K562 (cell line): ENCODE measurements around the gene AJM1. TPM values are rescaled to one million over a fixed set of nuclear protein-coding genes. Genes with fewer than 3 reads are reported as not detected.

Experiments used
- CREB1 ChIP-seq, 2 experiments: sonication (generic) in 1 of 2; formaldehyde crosslinking in 1 of 2; IDR thresholded peaks; 2 replicates each; pipeline versions ENCODE4 v1.6.1 to v1.8.0; 2012 to 2022; ENCODE audit warnings: inconsistent platforms in 1 of 2, mild to moderate bottlenecking in 1 of 2, missing genetic modification reagents in 1 of 2, moderate library complexity in 1 of 2
- EZH2 ChIP-seq: IDR thresholded peaks from 2 replicates; pipeline ENCODE4 v1.6.1; 2012; ENCODE audit warnings: low read depth, mild to moderate bottlenecking, inconsistent platforms, low read length, borderline replicate concordance
- GTF2A2 ChIP-seq: IDR thresholded peaks from 2 replicates; pipeline ENCODE4 v1.6.1; 2016; ENCODE audit warnings: mild to moderate bottlenecking, missing genetic modification characterization, missing compliant biosample characterization
- HDAC8 ChIP-seq: fragments of 450-650 bp; IDR thresholded peaks from 2 replicates; pipeline ENCODE4 v1.6.1; 2016; ENCODE audit warnings: mild to moderate bottlenecking, missing genetic modification characterization, moderate library complexity, missing compliant biosample characterization
- HNRNPUL1 ChIP-seq: fragments of 200-400 bp; formaldehyde crosslinking; IDR thresholded peaks from 2 replicates; pipeline ENCODE4 v1.6.1; 2017; ENCODE audit warnings: low read length
- KLF13 ChIP-seq: fragments of 450-650 bp; IDR thresholded peaks from 2 replicates; pipeline ENCODE4 v1.6.1; 2016; ENCODE audit warnings: missing genetic modification characterization, low read depth, mild to moderate bottlenecking, missing compliant biosample characterization, moderate library complexity, borderline replicate concordance
- NBN ChIP-seq: fragments of 450-650 bp; IDR thresholded peaks from 2 replicates; pipeline ENCODE4 v1.6.1; 2016; ENCODE audit warnings: low read depth, mild to moderate bottlenecking
- POLR2G ChIP-seq: fragments of 200-400 bp; formaldehyde crosslinking; IDR thresholded peaks from 2 replicates; pipeline ENCODE4 v1.6.1; 2017; ENCODE audit warnings: low read depth, mild to moderate bottlenecking, antibody characterized with exemption, low read length, moderate library complexity
- RBFOX2 ChIP-seq: fragments of 200-400 bp; formaldehyde crosslinking; IDR thresholded peaks from 2 replicates; pipeline ENCODE4 v1.6.1; 2017; ENCODE audit warnings: low read depth, mild to moderate bottlenecking, low read length, moderate library complexity
- RBM22 ChIP-seq: fragments of 200-400 bp; formaldehyde crosslinking; IDR thresholded peaks from 2 replicates; pipeline ENCODE4 v1.6.1; 2018; ENCODE audit warnings: low read length, low read depth; ENCODE audit not compliant: poor library complexity, severe bottlenecking
- SAFB ChIP-seq: fragments of 200-400 bp; formaldehyde crosslinking; IDR thresholded peaks from 2 replicates; pipeline ENCODE4 v1.6.1; 2017; ENCODE audit warnings: low read depth, low read length, borderline replicate concordance
- TOE1 ChIP-seq, 2 experiments: fragments of 450-650 bp in 1 of 2; sonication (generic) in 1 of 2; formaldehyde crosslinking in 1 of 2; IDR thresholded peaks; 2 replicates each; pipeline versions ENCODE4 v1.7.1 to v1.8.0; 2016 to 2022; ENCODE audit warnings: borderline replicate concordance in 2 of 2, mild to moderate bottlenecking in 2 of 2, antibody characterized with exemption in 1 of 2, inconsistent platforms in 1 of 2, low read depth in 1 of 2, missing genetic modification reagents in 1 of 2, moderate library complexity in 1 of 2
- TRIM28 ChIP-seq: fragments of 450-650 bp; IDR thresholded peaks from 2 replicates; pipeline ENCODE4 v1.6.1; 2017
- ZBTB7A ChIP-seq: IDR thresholded peaks from 2 replicates; pipeline ENCODE4 v1.6.1; 2011; ENCODE audit warnings: low read depth, mild to moderate bottlenecking, low read length, moderate library complexity, borderline replicate concordance; ENCODE audit not compliant: control insufficient read depth
- ZNF431 ChIP-seq: sonication (generic); formaldehyde crosslinking; IDR thresholded peaks from 2 replicates; pipeline ENCODE4 v1.8.0; 2022; ENCODE audit warnings: mild to moderate bottlenecking, missing genetic modification reagents
- polyA plus RNA-seq, 8 experiments: library from polyadenylated mRNA; depleted of rRNA in 4 of 8; stranded (reverse) in 5 of 8; unstranded in 3 of 8; fragments of >200 nt; fragmentation: Nextera tagmentation in 2 of 8; fragmentation: Illumina TruSeq in 1 of 8; extraction: Ambion mirVana in 2 of 8; extraction: Trizol in 1 of 8; gene quantifications; 2 replicates each; pipeline versions ENCODE4 v1.2.1 to v1.2.3, GENCODE V29; 2011 to 2014; ENCODE audit warnings: inconsistent platforms in 1 of 8, missing spikeins in 1 of 8
- total RNA-seq, 7 experiments: library from RNA; depleted of rRNA in 6 of 7; stranded (reverse); fragments of >200 nt in 6 of 7; fragmentation: Illumina TruSeq in 2 of 7; extraction: Trizol in 2 of 7; gene quantifications; 2 replicates each; pipeline versions ENCODE4 v1.2.1 to v1.2.3, GENCODE V29; 2011 to 2021; ENCODE audit warnings: low replicate concordance in 1 of 7
- TF ChIP-seq, protein P1 (sequence below): fragments of 250-450 bp; sonication (Bioruptor Pico); IDR thresholded peaks from 2 replicates; pipeline ENCODE4 v1.8.0; 2021; ENCODE audit warnings: mild to moderate bottlenecking, moderate library complexity
- TF ChIP-seq, protein P2 (sequence below): fragments of 250-450 bp; sonication (Bioruptor Pico); IDR thresholded peaks from 2 replicates; pipeline ENCODE4 v1.8.0; 2021; ENCODE audit warnings: borderline replicate concordance, mild to moderate bottlenecking, moderate library complexity; ENCODE audit not compliant: poor library complexity, severe bottlenecking
- TF ChIP-seq, protein P3 (sequence below): fragments of 450-650 bp; formaldehyde crosslinking; IDR thresholded peaks from 2 replicates; pipeline ENCODE4 v1.4.0; 2020; ENCODE audit warnings: mild to moderate bottlenecking
- TF ChIP-seq, protein P4 (sequence below): IDR thresholded peaks from 2 replicates; pipeline ENCODE4 v1.6.1; 2011; ENCODE audit not compliant: insufficient read length; ENCODE audit errors: extremely low read depth
- TF ChIP-seq, protein P5 (sequence below): sonication (generic); formaldehyde crosslinking; IDR thresholded peaks from 2 replicates; pipeline ENCODE4 v1.8.0; 2022; ENCODE audit warnings: missing genetic modification reagents, mild to moderate bottlenecking, moderate library complexity, borderline replicate concordance

Gene AJM1
- total and polyA plus RNA-seq, 9 of the 15 experiments (the other 6 are each of a cell fraction or from before 2014, with no cell fraction given) = 0.01 to 3.7 (median 0.65) TPM; not detected in 1

DNA sequence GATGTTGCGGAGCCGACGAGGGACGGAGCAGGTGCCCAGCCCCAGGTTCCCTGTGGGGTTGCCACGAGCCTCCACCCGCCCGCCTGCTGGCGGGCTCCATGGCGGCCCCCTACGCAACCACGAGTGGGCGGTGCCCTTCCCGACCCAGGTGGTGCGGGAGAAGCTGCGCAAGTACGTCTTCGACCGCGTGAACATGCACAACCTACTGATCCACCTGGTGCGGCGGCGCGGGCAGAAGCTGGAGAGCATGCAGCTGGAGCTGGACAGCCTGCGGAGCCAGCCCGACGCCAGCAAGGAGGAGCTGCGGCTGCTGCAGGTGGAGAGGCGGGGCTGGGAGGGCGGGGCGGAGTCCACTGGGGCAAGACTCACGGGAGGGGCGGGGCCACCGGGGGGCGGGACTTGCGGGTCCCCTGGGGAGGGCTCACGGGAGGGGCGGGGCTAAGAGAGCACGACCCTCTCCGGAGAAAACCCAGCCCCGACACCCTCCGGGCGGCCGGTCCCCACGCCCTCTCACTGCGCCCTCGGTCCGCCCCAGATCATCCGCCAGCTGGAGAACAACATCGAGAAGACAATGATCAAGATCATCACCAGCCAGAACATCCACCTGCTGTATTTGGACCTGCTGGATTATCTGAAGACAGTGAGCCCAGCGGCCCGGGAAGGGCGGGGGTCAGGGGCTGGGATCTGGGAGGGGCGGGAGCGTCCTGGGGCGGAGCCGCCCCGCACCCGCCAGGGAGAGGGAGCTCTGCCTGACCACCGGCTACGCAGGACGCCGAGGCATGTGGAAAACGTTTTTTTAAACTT, 42.2 kb upstream of the AJM1 start (continued):
- TF ChIP-seq, protein P1, sequence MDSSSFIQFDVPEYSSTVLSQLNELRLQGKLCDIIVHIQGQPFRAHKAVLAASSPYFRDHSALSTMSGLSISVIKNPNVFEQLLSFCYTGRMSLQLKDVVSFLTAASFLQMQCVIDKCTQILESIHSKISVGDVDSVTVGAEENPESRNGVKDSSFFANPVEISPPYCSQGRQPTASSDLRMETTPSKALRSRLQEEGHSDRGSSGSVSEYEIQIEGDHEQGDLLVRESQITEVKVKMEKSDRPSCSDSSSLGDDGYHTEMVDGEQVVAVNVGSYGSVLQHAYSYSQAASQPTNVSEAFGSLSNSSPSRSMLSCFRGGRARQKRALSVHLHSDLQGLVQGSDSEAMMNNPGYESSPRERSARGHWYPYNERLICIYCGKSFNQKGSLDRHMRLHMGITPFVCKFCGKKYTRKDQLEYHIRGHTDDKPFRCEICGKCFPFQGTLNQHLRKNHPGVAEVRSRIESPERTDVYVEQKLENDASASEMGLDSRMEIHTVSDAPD = no peak
- no peak for TF ChIP-seq TRIM28
- TF ChIP-seq KLF13 (tag) = peak; percentile 66; the same call in 1 of the 2 replicates
- peak; percentile 47 for TF ChIP-seq RBFOX2
- peak; percentile 61; the same call in 1 of the 2 replicates for TF ChIP-seq SAFB
- TF ChIP-seq TOE1 (IDR thresholded peaks at IDR 0.05; ENCODE audit: borderline replicate concordance) = 0 out of 2 replicates have a peak, but pooled peaks have one; percentile 22
- no peak for TF ChIP-seq TOE1 (CRISPR knock-in tag; IDR thresholded peaks at IDR 0.05; ENCODE audit: borderline replicate concordance, low read depth)
- no peak for TF ChIP-seq HDAC8 (tag)
- TF ChIP-seq, protein P2, sequence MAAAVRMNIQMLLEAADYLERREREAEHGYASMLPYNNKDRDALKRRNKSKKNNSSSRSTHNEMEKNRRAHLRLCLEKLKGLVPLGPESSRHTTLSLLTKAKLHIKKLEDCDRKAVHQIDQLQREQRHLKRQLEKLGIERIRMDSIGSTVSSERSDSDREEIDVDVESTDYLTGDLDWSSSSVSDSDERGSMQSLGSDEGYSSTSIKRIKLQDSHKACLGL (CRISPR knock-in tag) = no peak
- TF ChIP-seq HNRNPUL1 = no peak
- peak; percentile 87 for TF ChIP-seq RBM22
- TF ChIP-seq ZNF431 (CRISPR knock-in tag) = no peak
- no peak for TF ChIP-seq CREB1 (IDR thresholded peaks at IDR 0.05)
- TF ChIP-seq CREB1 (CRISPR knock-in tag; IDR thresholded peaks at IDR 0.05) = peak; percentile 27; the same call in 1 of the 2 replicates
- no peak for TF ChIP-seq GTF2A2
- TF ChIP-seq, protein P3, sequence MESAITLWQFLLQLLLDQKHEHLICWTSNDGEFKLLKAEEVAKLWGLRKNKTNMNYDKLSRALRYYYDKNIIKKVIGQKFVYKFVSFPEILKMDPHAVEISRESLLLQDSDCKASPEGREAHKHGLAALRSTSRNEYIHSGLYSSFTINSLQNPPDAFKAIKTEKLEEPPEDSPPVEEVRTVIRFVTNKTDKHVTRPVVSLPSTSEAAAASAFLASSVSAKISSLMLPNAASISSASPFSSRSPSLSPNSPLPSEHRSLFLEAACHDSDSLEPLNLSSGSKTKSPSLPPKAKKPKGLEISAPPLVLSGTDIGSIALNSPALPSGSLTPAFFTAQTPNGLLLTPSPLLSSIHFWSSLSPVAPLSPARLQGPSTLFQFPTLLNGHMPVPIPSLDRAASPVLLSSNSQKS (CRISPR knock-in tag) = no peak
- TF ChIP-seq ZBTB7A = peak; percentile 58
- no peak for TF ChIP-seq EZH2
- TF ChIP-seq NBN = peak; percentile 42; the same call in 1 of the 2 replicates
- TF ChIP-seq, protein P4, sequence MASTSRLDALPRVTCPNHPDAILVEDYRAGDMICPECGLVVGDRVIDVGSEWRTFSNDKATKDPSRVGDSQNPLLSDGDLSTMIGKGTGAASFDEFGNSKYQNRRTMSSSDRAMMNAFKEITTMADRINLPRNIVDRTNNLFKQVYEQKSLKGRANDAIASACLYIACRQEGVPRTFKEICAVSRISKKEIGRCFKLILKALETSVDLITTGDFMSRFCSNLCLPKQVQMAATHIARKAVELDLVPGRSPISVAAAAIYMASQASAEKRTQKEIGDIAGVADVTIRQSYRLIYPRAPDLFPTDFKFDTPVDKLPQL = no peak
- TF ChIP-seq, protein P5, sequence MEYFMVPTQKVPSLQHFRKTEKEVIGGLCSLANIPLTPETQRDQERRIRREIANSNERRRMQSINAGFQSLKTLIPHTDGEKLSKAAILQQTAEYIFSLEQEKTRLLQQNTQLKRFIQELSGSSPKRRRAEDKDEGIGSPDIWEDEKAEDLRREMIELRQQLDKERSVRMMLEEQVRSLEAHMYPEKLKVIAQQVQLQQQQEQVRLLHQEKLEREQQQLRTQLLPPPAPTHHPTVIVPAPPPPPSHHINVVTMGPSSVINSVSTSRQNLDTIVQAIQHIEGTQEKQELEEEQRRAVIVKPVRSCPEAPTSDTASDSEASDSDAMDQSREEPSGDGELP (CRISPR knock-in tag) = peak; percentile 86
- peak; percentile 79 for TF ChIP-seq POLR2G
